ENCODE data around the gene SPINK14.
A peak's percentile ranks its signal among the peaks of the same experiment; 100 is the strongest.

Gene SPINK14

GRCh38 chr5:148145916-148146315, 22.4 kb upstream of the SPINK14 start:
- peak; percentile 59 for DNase-seq (ENCODE audit: low read depth, low spot score)
- no peak overlapping the region for H3K4me3 ChIP-seq (ENCODE audit: low read depth, low read length)
- TF ChIP-seq, protein P1, sequence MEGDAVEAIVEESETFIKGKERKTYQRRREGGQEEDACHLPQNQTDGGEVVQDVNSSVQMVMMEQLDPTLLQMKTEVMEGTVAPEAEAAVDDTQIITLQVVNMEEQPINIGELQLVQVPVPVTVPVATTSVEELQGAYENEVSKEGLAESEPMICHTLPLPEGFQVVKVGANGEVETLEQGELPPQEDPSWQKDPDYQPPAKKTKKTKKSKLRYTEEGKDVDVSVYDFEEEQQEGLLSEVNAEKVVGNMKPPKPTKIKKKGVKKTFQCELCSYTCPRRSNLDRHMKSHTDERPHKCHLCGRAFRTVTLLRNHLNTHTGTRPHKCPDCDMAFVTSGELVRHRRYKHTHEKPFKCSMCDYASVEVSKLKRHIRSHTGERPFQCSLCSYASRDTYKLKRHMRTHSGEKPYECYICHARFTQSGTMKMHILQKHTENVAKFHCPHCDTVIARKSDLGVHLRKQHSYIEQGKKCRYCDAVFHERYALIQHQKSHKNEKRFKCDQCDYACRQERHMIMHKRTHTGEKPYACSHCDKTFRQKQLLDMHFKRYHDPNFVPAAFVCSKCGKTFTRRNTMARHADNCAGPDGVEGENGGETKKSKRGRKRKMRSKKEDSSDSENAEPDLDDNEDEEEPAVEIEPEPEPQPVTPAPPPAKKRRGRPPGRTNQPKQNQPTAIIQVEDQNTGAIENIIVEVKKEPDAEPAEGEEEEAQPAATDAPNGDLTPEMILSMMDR (IDR thresholded peaks at IDR 0.05; ENCODE audit: low read depth, low read length): no peak
- in situ Hi-C loops (cut with HindIII; ENCODE audit: low sequenced_read_pairs): no loop called here

DNA sequence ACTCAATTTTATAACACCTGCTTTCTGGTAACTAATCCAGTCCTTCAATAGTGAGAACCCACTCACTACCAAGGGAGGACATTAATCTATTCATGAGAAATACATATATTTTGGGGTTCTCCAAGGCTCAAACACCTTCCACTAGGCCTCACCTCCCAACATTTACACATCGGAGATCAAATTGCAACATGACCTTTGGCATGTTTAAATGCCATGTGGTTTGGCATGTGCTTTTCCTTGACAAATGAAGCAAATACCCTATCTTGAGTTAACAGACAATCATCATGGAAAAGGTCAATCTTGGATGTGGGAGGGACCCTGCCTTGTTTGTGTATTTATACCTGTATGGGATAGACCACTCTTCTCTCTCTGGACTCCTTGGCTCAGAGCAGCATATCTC, 21.9 kb upstream of the SPINK14 start:
- no peak for DNase-seq (ENCODE audit: low read depth, low spot score)
- in situ Hi-C loops (cut with HindIII; ENCODE audit: low sequenced_read_pairs): no loop called here
- no peak overlapping the region for H3K4me3 ChIP-seq (ENCODE audit: low read depth, low read length)
- TF ChIP-seq, protein P1 (IDR thresholded peaks at IDR 0.05; ENCODE audit: low read depth, low read length): no peak

GRCh38 chr5:148147415-148147814, 20.9 kb upstream of the SPINK14 start:
- H3K4me3 ChIP-seq (ENCODE audit: low read depth, low read length): no peak overlapping the region
- in situ Hi-C loops (cut with HindIII; ENCODE audit: low sequenced_read_pairs): no loop called here
- DNase-seq (ENCODE audit: low read depth, low spot score): no peak
- TF ChIP-seq, protein P1 (IDR thresholded peaks at IDR 0.05; ENCODE audit: low read depth, low read length): no peak

DNA sequence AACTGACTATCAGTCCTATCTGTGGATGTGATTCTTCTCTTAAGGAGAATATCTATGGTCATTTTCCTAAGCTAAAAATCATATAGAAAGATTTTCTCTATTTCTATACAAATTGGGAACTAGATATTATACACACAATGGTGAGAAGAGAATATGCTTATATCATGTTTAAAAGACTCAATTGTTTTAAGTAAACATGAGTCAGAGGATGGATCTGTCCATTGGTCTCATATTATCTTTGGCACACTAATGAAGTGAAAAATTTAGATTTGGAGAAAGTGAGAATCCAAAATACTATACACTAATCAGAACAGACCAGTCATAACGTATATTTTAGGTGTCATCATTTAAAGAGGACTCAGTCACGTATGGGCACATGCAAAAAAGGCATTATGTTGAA, 16.5 kb upstream of the SPINK14 start:
- in situ Hi-C loops (cut with HindIII; ENCODE audit: low sequenced_read_pairs): no loop called here
- DNase-seq (ENCODE audit: low read depth, low spot score): no peak
- TF ChIP-seq, protein P1 (IDR thresholded peaks at IDR 0.05; ENCODE audit: low read depth, low read length): no peak
- no peak overlapping the region for H3K4me3 ChIP-seq (ENCODE audit: low read depth, low read length)

DNA sequence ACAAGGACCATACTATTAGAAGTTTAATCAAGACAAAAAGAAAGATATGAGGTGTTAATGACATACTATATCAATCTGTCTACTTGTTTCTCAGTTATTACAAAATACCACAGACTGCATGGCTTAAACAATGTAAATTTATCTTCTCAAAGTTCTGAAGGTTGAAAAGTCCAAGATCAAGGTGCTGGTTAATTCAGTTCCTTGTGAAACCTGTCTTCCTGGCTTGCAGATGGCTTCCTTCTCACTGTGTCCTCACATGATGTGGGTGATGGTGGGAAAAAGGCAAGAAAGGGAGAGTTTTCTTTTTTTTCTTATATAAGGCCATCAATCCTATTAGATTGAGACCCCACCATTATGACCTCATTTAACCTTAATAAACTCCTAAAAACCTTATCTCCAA, 15.6 kb upstream of the SPINK14 start:
- TF ChIP-seq, protein P1 (IDR thresholded peaks at IDR 0.05; ENCODE audit: low read depth, low read length): no peak
- in situ Hi-C loops (cut with HindIII; ENCODE audit: low sequenced_read_pairs): no loop called here
- DNase-seq (ENCODE audit: low read depth, low spot score): no peak
- no peak overlapping the region for H3K4me3 ChIP-seq (ENCODE audit: low read depth, low read length)

GRCh38 chr5:148156609-148157008, 11.7 kb upstream of the SPINK14 start:
- in situ Hi-C loops (cut with HindIII; ENCODE audit: low sequenced_read_pairs): no loop called here

More at GRCh38 chr5:148156609-148157008, 11.7 kb upstream of the SPINK14 start:
- DNase-seq (ENCODE audit: low read depth, low spot score): no peak
- TF ChIP-seq, protein P1 (IDR thresholded peaks at IDR 0.05; ENCODE audit: low read depth, low read length): no peak
- H3K4me3 ChIP-seq (ENCODE audit: low read depth, low read length): no peak overlapping the region

Data from astrocyte of the spinal cord (primary cell).